ENCODE results near the gene COL4A1. TPM values are rescaled to one million over a fixed set of nuclear protein-coding genes. Genes with fewer than 3 reads are reported as not detected.

The COL4A1 gene
- total RNA-seq, 1 donor from 2014 or later = 178 TPM

DNA sequence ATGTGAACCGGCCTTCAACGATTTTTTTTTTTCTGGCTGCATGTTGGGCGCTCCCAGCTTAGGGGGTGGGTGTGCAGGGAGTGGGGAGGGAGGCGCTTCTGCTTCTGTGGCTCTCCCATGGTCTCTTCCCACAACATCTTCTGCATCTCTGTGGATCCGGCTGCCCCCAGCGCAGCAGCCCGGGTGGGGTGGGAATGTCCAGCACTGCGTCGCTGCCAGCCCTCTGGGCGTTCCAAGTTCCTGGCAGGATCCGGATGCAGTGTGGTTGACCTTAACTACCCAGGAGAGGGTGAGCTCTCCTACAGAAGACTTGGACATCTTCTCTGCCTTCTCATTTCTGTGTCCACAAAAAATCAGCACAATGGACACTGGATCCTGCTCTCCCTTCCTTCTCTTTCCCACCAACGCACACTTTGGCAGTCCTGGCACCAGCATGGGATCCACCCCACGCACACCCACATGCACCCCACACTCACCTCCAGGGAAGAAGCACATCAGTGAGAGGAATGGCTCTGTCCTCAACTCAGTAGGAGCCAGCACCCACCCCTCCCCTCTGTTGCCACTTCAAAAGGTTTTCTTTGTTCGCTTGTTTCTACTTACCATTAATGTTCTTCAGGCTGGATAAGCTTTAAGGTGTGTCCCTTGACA, 177.3 kb downstream of the COL4A1 start:
- H3K36me3 ChIP-seq = no peaks in the 10 kb centered on the region
- intact Hi-C loops (cut with DNase I) = no loop called here
- DNase-seq (ENCODE audit: extremely low spot score in 2 of 2) = no peak
- peaks cover 18% of the 10 kb centered on the region for H3K4me1 ChIP-seq
- H3K27ac ChIP-seq = no peak overlapping the region
- TF ChIP-seq POLR2AphosphoS5 (IDR thresholded peaks at IDR 0.05; ENCODE audit: insufficient read depth in 1 of 2, low read depth in 1 of 2) (no peak), POLR2A (IDR thresholded peaks at IDR 0.05) (no peak), CTCF (IDR thresholded peaks at IDR 0.05) (no peak)
- no peaks in the 10 kb centered on the region for H3K9me3 ChIP-seq
- no peak overlapping the region for H3K4me3 ChIP-seq
- H3K27me3 ChIP-seq = no peaks in the 10 kb centered on the region

- intact Hi-C loops (cut with DNase I) = no loop called here
- Histone ChIP-seq H3K4me3 (no peak overlapping the region), H3K27ac (no peak overlapping the region), H3K9me3 (no peaks in the 10 kb centered on the region), H3K27me3 (no peaks in the 10 kb centered on the region), H3K36me3 (no peaks in the 10 kb centered on the region), H3K4me1 (peaks cover 18% of the 10 kb centered on the region)
- no peak for DNase-seq (ENCODE audit: extremely low spot score in 2 of 2)
- TF ChIP-seq POLR2AphosphoS5 (IDR thresholded peaks at IDR 0.05; ENCODE audit: insufficient read depth in 1 of 2, low read depth in 1 of 2) (no peak), POLR2A (IDR thresholded peaks at IDR 0.05) (no peak), CTCF (IDR thresholded peaks at IDR 0.05) (no peak)
Measured at GRCh38 chr13:110129076-110129475, 177.9 kb downstream of the COL4A1 start.

DNA sequence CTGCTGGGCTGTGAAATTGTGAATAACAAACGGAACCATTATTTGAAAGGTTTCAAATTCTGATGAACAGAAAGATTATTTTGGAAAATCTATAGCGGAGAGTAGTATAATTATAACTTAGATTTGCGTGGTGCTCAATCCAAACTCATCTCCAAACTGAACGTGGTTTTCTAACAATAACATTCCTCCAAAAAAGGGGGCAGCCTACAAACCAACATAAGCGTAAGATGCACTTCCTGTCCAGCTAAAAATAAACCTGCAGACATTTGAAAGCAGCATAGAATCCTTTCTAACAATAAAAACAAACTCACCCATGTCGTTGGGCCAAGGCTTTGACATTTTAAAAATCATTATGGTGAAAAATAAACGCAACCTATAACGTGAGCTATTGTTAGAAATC, 178.4 kb downstream of the COL4A1 start:
- H3K27ac ChIP-seq = no peak overlapping the region
- H3K27me3 ChIP-seq = no peaks in the 10 kb centered on the region
- no peak for TF ChIP-seq POLR2A (IDR thresholded peaks at IDR 0.05)
- TF ChIP-seq POLR2AphosphoS5 (IDR thresholded peaks at IDR 0.05; ENCODE audit: insufficient read depth in 1 of 2, low read depth in 1 of 2) = no peak
- TF ChIP-seq CTCF (IDR thresholded peaks at IDR 0.05) = no peak
- peaks cover 18% of the 10 kb centered on the region for H3K4me1 ChIP-seq
- H3K36me3 ChIP-seq = no peaks in the 10 kb centered on the region
- H3K4me3 ChIP-seq = no peak overlapping the region
- no peaks in the 10 kb centered on the region for H3K9me3 ChIP-seq
- no peak for DNase-seq (ENCODE audit: extremely low spot score in 2 of 2)
- intact Hi-C loops (cut with DNase I) = no loop called here

DNA sequence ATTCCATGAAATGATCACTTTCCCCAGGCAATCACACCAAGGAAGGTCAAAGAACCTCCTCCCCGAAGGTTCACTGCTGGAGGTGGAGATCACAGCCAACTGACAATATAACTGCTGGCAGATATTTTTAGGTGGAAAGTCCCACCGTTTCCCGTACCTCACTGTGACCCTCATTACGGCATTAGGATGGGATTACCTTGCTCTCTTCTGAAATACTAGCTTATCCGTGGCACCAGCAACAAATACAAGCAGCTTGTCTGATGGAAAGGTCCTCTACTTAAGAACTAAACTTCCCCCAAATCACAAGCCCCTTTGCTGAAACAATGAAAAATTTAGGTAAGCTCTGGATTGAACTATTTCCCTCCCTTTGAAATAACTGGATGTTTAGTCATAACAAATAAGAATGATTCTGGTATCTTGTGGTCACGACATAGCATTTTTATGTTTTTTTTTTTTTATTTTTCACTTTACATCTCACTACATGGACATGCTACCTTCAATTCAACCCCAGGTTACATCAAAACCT, 178.9 kb downstream of the COL4A1 start:
- intact Hi-C loops (cut with DNase I) = no loop called here
- Histone ChIP-seq H3K36me3 (no peaks in the 10 kb centered on the region), H3K27me3 (no peaks in the 10 kb centered on the region), H3K9me3 (no peaks in the 10 kb centered on the region), H3K27ac (no peak overlapping the region), H3K4me3 (no peak overlapping the region), H3K4me1 (peaks cover 18% of the 10 kb centered on the region)
- no peak for DNase-seq (ENCODE audit: extremely low spot score in 2 of 2)
- TF ChIP-seq CTCF (IDR thresholded peaks at IDR 0.05) = no peak
- no peak for TF ChIP-seq POLR2A (IDR thresholded peaks at IDR 0.05)
- no peak for TF ChIP-seq POLR2AphosphoS5 (IDR thresholded peaks at IDR 0.05; ENCODE audit: insufficient read depth in 1 of 2, low read depth in 1 of 2)

GRCh38 chr13:110126391-110126961, 180.5 kb downstream of the COL4A1 start:
- no peaks in the 10 kb centered on the region for H3K27me3 ChIP-seq
- H3K9me3 ChIP-seq = no peaks in the 10 kb centered on the region
- H3K36me3 ChIP-seq = no peaks in the 10 kb centered on the region
- intact Hi-C loops (cut with DNase I) = no loop called here
- peak overlapping the region; percentile 84 for H3K27ac ChIP-seq
- H3K4me3 ChIP-seq = peak overlapping the region in 1 of 2 donors; percentile 0
- peaks cover 18% of the 10 kb centered on the region for H3K4me1 ChIP-seq
- TF ChIP-seq POLR2AphosphoS5 (IDR thresholded peaks at IDR 0.05; ENCODE audit: insufficient read depth in 1 of 2, low read depth in 1 of 2) = peak; percentile 89 to 98
- TF ChIP-seq POLR2A (IDR thresholded peaks at IDR 0.05) = no peak
- peak in 1 of 2 donors; percentile 91 for DNase-seq (ENCODE audit: extremely low spot score in 2 of 2)

Measured in vagina (tissue), 2 donors.